ENCODE results near the gene LIPE. TPM values are rescaled to one million over a fixed set of nuclear protein-coding genes. Genes with fewer than 3 reads are reported as not detected.
"Not testable (repeated sequence)": the region's sequence is repeated elsewhere in the genome, so short reads cannot be mapped to it uniquely, and the experiment has no call there.

The LIPE gene, protein sequence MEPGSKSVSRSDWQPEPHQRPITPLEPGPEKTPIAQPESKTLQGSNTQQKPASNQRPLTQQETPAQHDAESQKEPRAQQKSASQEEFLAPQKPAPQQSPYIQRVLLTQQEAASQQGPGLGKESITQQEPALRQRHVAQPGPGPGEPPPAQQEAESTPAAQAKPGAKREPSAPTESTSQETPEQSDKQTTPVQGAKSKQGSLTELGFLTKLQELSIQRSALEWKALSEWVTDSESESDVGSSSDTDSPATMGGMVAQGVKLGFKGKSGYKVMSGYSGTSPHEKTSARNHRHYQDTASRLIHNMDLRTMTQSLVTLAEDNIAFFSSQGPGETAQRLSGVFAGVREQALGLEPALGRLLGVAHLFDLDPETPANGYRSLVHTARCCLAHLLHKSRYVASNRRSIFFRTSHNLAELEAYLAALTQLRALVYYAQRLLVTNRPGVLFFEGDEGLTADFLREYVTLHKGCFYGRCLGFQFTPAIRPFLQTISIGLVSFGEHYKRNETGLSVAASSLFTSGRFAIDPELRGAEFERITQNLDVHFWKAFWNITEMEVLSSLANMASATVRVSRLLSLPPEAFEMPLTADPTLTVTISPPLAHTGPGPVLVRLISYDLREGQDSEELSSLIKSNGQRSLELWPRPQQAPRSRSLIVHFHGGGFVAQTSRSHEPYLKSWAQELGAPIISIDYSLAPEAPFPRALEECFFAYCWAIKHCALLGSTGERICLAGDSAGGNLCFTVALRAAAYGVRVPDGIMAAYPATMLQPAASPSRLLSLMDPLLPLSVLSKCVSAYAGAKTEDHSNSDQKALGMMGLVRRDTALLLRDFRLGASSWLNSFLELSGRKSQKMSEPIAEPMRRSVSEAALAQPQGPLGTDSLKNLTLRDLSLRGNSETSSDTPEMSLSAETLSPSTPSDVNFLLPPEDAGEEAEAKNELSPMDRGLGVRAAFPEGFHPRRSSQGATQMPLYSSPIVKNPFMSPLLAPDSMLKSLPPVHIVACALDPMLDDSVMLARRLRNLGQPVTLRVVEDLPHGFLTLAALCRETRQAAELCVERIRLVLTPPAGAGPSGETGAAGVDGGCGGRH
- polyA plus RNA-seq (ENCODE audit: insufficient read depth in 1 of 5, insufficient read length in 5 of 5, low replicate concordance in 1 of 5), result 10 to 100 TPM in 2 of 5 donors, 1 to 10 TPM in 3; 7.3 to 11.7 (median 9.4) TPM
- long read RNA-seq, donor 1, result 0 reads
- long read RNA-seq, donor 2, result 0 reads
- long read RNA-seq, donor 3, result 0 reads
- long read RNA-seq, donor 4, result 0 reads
- long read RNA-seq, donor 5, result 0 reads
- long read RNA-seq, donor 6, result 0 reads
- long read RNA-seq, donor 7, result 0 reads
- long read RNA-seq, donor 8, result 0 reads

DNA sequence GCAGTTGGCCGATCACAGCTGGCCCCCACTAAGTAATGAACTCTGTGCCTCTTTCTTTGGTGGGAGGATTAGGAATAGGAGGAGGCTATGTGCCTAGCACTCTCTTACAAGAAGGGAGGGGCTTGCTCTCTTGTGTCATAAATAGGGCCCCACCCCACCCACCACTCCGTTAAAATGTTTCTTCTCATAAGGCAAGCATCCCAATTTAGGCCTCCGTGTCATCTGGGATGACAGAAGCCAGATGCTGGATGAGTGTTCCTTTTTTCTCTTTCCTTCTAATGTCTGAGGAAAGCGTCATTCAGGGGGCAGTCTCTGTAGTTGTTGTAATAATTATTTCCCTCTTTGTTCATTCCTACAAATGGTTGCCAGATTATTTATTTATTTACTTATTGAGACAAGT lies at the start of gene LIPE:
TSS of gene LIPE (minus strand) at position 76 of the 400 bp plus-strand sequence. CDS start 239 bp downstream, outside the sequence.
- no peak for DNase-seq

DNA sequence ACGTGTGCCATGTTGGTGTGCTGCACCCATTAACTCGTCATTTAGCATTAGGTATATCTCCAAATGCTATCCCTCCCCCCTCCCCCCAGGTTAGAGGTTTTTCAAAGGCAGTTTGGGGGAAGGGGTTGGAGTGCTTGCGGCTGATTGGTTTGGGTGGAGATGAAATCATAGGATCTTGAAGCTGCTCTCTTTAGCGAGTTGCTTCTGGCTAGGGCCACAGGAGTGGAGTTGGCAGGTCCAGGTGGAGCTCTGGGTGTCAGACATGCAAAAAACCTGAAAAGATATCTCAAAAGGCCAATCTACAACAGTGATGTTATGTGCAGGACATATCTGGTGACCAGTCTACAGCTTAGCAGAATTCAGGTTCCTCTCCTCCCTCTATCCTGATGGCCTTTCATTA lies 48.2 kb upstream of the LIPE start:
- DNase-seq, result no peak

DNA sequence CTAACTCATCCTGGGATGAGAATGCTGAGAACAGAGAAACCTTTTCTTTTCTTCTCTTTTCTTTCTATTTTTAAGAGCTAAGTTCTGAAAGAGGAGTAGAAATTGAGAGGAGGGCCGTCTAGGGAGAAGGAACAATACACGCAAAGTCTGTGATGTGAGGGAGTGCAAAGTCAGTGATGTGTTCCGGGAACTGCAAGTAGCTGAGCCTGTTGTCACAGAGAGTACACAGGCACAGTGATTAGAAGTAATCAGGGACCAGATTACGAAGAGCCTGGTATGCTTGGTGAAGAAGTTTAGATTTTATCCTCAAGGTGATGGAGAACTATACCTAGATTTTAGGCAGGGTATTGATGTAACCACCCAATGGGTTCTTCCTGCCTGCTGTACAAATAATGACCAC lies 47.6 kb upstream of the LIPE start:
- DNase-seq, result no peak

DNA sequence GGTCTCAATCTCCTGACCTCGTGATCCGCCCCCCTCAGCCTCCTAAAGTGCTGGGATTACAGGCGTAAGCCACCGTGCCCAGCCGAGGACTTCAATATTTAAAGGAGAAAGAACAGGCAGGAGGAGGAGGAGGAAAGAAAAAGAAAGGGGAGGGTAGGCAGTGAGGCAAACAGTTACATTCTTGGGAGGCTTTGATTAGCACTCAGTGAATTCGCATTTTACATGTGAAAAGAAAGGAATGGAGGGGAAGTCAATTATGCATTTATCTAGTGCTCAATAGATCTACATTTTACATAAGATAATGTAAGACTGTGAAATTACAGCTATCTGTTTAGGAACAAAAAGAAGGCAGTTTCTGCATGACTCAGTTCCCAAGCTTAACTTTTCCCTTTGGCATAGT lies 46.5 kb upstream of the LIPE start:
- DNase-seq, result no peak

DNA sequence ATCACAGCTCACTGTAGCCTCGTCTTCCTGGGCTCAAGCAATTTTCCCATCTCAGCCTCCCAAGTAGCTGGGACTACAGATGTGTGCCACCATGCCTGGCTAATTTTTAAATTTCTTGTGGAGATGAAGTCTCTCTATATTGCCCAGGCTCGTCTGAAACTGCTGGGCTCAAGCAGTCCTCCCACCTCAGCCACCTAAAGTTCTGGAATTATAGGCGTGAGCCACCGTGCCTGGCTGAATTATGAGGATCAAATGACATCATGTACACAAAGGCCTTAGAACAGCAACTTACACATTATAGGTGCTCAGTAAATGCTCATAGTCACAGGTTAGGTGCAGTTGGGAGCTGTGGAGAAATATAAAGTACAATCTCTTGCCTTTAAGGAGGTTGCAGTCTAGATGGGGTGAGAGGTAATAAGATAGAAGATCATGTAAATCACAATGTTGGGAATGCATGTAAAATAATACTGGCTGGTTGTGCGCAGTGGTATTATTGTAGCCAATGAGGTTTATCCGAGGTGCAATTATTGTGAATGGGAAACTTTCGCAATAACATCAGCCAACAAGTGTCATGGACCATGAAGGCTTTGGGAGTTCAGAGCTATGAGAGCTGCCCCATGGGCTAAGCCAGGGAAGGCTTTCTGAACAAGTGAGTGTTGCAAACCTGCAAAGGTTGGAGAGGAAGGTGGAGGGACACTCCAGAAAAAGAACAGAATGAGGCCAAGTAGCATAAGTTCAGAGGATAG lies 45.4 kb upstream of the LIPE start:
- DNase-seq, result no peak

DNA sequence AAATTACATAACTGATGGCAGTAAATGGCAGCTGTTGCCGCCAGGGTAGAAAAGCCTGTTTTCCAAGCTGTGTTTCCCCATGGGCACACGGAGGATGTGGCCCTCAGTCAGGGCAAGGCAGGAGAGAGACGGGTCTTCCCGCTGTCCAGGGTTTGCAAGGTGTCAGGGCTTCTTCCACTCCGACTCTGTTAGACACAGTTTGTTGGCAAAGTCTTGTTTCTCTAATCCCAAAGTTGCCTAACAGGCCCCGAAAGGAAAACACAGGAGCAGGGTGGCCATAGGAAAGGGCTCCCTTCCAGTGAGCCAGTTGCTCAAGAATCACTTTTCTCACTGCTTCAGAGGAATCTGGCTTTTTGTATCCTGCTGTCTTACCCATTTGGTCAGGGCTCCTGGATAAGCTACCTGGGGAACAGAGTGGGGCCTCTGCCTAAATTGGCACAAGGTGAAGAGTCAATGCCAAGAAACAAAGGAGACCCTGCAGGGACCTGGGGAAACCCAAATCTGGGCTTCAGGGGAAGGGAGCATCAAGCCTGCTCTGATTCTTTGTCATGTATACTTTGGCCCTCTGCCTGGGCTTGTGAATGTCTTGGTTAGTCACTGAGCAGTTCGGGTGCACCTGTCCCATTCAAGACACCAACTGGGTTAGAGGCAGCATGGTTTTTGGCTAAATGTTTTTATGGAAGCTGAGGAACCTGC lies 44.5 kb upstream of the LIPE start:
- DNase-seq, result no peak

DNA sequence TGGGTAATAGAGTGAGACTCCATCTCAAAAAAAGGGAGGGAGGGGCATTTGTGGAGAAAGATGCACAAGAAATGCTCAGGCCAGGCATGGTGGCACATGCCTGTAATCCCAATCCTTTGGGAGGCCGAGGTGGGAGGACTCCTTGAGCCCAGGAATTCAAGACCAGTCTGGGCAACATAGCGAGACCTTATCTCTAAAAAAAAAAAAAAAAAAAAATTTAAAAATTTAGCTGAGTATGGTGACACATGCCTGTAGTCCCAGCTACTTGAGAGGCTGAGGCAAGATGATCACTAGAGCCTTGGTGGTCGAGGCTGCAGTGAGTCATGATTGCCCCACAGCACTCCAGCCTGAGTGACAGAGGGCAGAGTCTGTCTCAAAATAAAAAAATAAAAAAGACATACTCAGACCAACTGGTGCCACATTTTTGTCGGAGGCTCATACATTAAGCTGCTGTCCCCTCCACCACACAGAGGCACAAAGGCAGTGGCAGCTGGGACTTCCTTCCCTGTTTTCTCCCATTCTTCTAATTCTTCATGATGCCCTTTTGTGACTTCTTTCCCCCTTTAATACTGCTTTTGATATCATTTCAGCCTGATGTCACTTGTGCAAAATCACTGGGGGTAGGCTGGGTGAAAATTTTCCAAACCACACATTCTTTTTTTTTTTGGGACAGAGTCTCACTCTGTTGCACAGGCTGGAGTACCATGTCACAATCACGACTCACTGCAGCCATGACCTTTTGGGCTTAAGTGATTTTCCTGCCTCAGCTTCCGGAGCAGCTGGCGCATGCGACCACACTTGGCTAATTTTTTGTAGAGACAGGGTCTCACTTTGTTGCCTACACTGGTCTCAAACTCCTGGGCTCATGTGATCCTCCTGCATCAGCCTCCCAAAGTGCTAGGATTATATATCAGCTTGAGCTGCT lies 42.4 kb upstream of the LIPE start:
- no peak for DNase-seq

DNA sequence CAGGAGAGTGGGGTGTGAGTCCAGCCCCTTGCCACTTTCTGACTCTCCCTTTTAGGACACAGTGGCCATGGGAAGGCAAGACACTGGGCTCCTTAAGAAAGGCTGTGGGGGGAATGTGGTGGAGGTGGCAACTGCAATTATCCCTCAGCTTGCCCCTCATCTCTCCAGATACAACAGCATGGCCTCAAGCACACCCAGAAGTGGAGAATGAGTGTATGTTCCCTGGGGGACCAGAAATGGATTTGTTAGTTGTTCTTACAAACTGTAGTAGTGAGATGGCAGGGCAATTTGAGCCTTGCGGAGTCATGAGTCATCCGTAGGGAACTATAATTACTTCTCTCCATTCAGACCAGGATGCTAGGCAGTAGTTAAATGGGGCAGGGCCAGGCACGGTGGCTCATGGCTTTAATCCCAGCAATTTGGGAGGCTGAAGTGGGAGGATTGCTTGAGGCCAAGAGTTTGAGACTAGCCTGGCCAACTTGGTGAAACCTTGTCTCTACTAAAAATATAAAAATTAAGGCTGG lies 41.1 kb upstream of the LIPE start:
- DNase-seq, result no peak

DNA sequence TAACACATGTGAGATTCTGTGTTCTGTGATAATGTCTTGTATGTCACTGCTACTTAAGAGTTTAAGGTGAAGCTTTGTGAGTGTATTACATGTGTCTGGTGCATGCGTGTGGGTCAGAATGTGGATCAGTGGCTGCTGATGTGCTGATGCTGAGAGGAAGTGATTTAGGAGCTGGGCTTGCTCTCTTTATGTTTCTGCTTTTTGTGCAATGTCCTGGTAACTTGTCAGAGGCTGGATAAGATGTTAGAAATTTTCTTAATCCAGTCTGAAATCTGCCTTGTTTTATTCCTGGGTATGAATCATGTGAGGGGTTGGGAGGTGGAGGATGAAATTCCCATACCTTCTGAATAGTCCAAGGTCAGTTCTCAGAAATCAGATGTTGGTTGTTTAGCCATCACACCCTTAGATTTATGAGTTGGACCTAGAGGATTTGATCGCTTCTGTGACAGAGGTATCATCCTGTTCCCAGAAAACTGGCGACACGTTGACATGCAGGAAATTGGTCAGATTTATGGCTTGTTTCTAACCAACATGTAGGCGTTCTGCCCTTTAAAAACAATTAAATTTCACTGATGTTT lies 40.1 kb upstream of the LIPE start:
- no peak for DNase-seq

DNA sequence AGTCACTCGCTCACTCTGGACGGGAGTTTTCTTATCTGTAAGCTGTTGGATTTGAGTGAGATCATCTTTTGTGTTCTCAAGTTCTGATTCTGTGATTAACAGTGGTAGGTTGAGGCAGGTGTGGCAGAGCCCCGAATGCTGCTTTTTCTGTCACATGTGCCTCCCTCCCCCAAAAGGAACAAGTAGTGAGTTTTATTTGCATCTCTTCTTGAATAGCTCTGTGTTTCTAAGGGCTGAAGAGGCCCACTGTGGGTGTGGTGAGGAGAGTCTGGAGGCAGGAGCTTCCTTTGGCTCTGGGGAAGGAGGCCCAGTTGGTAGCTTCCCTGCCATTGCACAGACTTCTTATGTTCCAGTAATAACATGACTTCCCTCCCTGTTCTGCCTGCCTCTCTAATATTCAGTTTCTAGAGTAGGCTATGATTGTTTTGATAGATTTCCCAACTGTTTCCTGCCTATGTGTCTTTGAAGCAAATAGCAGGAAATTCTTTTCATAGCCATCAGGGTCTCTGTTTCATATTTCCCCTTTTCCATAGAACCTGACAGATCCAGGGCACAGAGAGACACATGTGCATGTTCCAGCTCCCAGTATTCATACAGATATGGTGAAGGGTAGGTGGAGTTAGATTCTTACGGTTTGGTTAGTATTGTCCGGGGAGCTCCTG lies 39.5 kb upstream of the LIPE start:
- DNase-seq, result no peak

DNA sequence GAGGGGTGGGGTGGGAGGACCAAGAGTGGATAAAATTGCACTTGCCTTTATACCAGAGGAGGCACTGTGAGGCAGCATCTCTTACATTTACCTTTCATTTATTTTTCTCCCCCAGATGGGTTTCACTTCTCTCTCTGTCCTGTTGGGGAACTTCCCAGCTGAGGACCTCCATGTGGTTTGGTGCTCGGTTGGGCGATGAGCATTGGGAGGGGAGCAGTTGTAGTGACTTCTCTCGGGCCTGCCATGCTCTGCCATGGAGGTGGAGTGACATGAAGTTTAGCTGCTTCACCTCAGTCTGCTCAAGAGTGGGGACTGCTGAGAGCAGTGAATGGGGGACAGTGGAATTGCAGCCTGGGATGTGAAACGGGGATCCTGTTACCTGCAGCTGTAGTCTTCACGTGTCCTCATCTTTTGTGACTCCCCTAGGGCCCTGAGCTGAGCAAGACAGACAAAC lies 38.7 kb upstream of the LIPE start:
- no peak for DNase-seq

DNA sequence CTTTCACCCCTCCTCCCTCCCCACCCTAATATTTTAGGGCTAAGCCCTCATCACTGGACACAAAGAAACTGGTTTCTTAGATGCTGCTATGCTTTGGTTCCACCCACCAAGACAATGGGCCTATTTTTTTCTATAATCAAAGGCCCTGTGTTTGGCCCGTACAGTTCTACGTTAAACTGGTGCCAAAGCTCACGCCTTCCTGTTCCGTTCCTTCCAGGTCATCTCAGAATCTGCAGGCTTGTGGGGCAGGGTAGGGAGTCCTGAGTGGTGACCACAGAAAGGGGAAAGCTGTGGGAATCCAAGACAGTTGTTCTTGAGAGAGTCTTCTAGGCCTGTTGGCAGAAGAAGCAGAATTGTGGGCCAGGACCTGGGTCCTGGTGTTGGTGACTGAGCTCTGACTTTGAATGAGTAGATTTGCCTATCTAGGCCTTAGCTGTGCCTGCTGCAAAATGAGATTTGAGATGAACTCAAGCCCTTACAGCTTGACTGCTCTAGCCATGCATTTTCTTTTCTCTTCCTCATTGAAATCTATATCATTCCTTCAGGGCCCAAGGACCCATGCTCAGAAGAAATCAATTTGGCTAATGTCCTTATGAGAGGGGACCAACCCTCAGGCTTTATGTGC lies 34.6 kb upstream of the LIPE start:
- DNase-seq, result no peak

DNA sequence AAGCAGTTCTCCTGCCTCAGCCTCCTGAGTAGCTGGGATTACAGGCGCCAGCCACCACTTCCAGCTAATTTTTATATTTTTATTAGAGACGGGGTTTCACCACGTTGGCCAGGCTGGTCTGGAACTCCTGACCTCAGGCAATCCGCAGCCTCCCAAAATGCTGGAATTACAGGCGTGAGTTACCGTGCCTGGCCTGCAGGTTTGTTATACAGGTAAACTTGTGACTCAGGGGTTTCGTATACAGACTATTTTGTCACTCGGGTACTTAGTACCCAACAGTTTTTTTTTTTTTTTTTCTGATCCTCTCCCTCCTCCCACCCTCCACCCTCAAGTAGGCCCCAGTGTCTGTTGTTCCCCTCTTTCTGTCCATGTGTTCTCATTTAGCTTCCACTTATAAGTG lies 34.0 kb upstream of the LIPE start:
- not testable (repeated sequence) for DNase-seq

DNA sequence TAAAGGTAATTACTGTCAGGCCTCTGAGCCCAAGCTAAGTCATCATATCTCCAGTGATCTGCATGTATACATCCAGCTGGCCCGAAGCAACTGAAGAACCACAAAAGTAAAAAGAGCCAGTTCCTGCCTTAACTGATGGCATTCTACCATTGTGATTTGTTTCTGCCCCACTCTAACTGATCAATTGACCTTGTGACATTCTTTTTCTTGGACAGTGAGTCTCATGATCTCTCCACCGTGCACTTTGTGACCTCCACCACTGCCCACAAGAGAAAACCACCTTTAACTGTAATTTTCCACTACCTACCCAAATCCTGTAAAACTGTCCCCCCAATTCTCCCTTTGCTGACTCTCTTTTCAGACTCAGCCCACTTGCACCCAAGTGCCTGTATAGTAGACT lies 32.7 kb upstream of the LIPE start:
- DNase-seq, result no peak

DNA sequence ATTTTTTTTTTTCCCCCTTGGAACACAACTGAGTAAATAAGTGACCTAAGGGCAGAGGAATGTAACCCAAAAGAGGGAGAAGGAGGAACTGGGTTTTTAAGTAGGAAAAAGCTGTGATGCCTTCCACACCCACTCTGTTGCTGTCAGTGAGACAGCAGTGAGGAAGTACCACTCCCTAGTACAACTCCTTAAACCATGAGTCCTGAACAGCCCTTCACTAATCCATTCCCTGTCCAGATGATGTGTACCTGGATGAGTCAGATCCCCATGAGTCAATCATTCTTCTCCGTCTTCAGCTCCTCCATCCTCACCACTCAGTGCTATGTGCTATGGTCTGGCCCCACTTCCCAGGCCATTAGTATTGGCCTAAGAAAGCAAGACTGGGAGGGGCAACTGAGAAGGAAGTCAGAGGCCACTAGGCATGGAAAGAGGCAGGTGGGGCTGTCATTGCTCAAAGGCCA lies 28.5 kb upstream of the LIPE start:
- DNase-seq, result no peak

DNA sequence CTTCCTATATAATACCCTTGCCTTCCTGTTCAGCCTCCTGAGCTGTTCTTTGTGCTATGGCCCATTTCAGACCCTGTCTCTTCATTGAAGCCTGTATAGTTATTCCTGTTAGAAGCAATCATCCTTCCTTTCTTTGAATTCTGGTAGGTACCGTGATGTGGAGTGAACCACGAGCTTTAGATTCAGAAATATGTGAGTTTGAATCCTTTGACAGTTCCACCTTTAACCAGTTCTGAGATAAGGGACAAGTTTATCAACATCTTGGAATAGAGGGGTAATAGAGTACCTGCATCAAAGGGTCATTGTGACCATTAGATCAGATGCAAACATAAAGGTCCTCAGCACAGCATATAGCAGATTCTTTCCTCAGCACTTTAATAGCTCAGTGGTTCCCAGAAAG lies 27.9 kb upstream of the LIPE start:
- DNase-seq, result no peak

DNA sequence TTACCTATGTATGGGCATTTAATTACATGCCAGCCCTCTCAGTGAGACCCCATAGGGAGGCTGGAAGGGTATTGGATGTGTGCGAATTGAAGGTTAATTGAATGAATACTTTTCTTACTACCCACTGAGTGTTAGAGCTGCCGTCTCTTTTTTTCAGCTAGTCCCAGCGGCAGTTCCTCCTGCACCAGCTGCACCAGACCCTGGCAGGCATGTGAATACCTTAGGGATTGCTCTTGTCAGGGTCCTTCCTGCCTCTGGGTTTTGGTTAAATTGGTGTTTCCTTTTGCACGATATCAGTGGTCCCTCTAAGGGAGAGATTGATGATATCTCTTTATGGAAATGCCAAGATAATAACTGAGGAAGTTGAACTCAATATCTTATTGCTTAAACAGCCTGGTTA lies 25.4 kb upstream of the LIPE start:
- DNase-seq, result no peak
